AG20443 (cell line): Measurements from ENCODE around the gene PIK3CD.
"Not testable (repeated sequence)": the region's sequence is repeated elsewhere in the genome, so short reads cannot be mapped to it uniquely, and the experiment has no call there.

Source experiments
- DNase-seq: peaks from one replicate; pipeline ENCODE4 v3.0.0; 2012; ENCODE audit warnings: low spot score, mixed read lengths

The PIK3CD gene

DNA sequence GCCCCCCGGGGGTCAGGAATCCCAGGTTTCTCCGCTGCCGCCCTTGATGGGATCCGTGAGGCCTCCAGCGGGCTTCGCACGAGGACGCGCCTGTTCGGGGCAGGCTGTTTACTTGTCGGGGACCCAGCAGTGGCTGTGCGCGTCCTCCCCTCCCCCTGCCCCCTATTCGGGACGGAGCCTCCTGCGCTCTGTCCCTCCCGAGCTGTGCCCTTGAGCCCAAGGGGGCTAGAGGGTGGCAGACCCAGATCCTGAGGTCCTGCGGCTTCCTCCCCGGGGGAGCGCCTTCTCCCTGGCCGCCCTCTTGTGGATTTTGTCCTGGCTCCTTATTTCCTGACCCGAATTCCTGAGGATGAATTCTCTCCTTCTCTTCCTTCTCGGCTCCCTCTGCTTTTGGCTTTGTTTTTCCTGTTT lies 38.4 kb downstream of the PIK3CD start:
- DNase-seq = peak; percentile 43

DNA sequence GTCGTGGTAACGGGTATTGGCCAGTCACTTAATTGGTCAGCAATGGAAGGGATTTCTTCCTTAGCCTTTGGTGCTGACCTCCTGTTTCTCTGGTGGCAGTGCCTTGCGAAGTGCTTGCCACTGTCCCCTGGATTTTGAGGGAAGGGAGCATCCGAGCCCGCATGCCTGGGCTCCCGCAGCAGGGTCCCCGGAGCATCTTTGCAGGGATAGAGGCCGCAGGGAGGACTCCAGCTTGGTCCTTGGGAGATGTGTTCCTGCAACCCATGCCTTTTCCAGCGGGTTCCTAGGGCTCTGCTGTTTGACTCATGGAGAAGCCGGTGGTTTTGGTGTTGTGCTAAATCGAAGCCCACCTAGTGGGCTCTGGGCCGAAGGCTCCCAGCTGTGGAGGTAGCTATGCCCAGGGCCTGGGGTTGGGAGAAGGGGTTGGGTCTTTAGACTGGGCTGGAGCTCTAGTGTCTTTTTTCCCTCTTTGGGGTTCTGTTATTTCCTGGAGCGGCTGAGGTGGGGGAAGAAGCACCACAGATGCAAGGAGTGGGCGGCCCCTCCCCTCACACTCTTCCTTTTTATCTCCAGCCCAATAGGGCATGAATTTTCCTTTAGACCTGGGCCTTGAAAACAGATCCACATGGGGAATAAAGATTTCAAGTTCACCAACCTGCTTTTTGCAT lies 39.0 kb downstream of the PIK3CD start:
- DNase-seq = no peak

GRCh38 chr1:9691108-9691445 lies 39.5 kb downstream of the PIK3CD start:
- no peak for DNase-seq

GRCh38 chr1:9691691-9692090 lies 40.2 kb downstream of the PIK3CD start:
- no peak for DNase-seq

GRCh38 chr1:9696793-9697192 lies 45.3 kb downstream of the PIK3CD start:
- DNase-seq = no peak

DNA sequence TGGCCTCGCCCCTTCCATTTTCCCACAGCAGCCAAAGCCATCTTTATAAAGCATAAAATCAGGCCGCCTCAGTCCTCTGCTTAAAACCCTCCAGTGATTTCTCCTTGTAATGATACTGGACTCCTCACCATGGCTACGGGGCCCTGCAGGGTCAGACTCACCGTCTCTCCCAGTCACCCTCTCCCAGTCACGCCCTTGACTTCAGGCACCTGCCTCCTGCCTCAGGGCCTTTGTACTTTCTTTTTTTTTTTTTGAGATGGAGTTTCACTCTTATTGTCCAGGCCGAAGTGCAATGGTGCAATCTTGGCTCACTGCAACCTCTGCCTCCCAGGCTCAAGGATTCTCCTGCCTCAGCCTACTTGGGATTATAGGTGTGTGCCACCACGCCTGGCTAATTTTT lies 47.8 kb downstream of the PIK3CD start:
- DNase-seq = no peak

- peak; percentile 83 for DNase-seq
Observed at GRCh38 chr1:9700340-9700739, 48.8 kb downstream of the PIK3CD start.

GRCh38 chr1:9701665-9702064 lies 50.1 kb downstream of the PIK3CD start:
- DNase-seq = peak; percentile 41

DNA sequence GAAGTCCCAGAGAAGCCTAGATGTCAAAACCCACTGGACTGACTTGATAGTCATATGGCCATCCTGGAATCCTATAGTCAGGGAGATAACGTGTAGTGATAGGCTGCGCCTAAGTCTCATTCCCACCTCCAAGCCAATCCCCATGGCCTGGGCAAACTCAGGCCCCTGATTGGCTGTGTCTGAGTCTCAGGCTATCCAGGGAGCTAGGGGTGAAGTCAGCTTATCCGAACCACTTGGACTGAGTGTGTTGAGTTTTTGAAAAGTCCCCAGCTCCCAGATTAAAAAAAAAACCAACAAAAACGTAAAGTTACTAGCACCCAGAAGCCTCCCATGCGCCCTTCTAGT lies 51.6 kb downstream of the PIK3CD start:
- no peak for DNase-seq

DNA sequence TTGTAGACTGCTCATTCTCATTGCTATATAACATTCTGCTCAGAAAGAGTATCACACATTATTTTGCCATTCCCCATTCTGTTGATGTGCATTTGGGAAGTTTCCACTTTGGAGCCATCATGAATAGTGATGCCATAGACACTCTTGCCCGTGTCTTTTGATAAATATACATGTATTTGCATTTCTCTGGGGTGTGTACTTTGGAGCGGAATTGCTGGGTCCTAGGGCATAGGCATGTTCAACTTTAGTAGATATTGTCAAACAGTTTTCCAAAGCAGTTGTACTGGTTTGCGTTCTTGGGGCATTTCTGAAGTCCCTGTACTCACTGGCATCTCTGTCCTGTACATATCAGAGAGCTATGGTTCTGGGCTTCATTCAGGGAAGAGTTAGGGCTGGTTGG lies 52.1 kb downstream of the PIK3CD start:
- no peak for DNase-seq

DNA sequence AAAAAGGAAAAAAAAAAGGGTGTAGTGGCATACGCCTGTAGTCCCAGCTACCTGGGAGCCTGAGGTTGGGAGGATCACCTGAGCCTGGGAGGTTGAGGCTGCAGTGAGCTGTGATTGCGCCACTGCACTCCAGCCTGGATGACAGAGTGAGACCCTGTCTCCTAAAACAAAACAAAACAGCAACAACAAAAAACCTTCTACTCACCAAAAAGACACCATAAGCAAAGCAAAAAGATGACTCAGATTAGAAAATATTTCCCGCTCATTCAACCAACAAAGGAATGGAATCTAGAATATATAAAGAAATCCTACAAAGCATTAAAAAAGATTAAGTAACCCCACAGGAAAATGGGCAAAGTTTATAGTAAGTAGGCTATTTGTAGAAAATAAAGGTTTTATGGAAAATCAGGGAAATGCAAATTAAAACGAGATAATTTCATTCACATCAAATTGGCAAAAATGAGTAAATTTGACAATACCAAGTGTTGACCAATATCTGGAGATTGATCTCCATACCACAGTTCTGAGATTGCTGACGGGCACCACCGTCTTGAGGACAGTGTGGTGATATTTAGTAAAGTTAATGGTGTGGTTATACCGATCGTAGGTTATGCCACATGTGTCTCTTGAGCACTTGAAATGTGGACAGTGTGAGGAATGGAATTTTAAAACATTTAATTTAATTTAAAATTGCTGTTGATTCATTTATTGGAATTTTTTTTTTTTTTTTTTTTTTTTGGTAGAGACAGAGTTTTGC lies 54.0 kb downstream of the PIK3CD start:
- DNase-seq = no peak

DNA sequence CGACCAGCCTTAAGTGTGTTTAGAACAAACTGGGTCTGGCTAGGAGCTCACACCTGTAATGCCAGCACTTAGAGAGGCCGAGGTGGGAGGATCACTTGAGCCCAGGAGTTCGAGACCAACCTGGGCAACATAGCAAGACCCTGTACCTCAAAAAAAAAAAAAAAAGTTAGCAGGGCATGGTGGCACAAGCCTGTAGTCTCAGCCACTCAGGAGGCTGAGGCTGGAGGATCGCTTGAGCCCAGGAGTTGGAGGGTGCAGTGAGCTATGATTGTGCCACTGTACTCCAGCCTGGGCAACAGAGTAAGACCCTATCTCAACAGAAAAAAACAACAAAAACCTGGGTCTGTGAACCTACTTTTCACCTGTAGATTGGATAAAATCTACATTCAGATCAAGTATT lies 54.6 kb downstream of the PIK3CD start:
- no peak for DNase-seq

DNA sequence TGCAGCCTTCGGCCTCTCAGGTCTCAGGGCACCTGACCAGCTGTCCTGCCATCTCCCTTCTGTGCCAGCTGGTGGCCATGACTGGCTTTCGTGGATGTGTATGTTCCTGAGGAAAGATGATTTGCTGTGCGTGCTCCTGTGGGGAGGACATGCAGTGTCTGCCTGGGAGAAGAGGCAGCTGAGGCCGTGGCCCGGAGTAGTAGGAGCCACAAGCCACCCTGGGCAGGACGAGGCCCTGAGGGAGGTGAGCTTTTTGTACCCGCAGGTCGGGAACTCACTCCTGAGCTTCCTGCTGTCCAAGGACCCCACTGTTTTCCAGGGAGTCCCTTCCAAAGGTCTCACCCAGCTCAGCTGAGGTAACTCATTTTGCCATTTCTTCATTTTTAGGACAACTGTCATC lies 58.5 kb downstream of the PIK3CD start:
- no peak for DNase-seq

- no peak for DNase-seq
Observed at GRCh38 chr1:9711466-9712020, 60.0 kb downstream of the PIK3CD start.

- not testable (repeated sequence) for DNase-seq
Observed at GRCh38 chr1:9712767-9713166, 61.2 kb downstream of the PIK3CD start.

GRCh38 chr1:9714257-9714718 lies 62.8 kb downstream of the PIK3CD start:
- no peak for DNase-seq

GRCh38 chr1:9715536-9716226 lies 64.2 kb downstream of the PIK3CD start:
- no peak for DNase-seq

GRCh38 chr1:9716404-9717192 lies 65.1 kb downstream of the PIK3CD start:
- no peak for DNase-seq

DNA sequence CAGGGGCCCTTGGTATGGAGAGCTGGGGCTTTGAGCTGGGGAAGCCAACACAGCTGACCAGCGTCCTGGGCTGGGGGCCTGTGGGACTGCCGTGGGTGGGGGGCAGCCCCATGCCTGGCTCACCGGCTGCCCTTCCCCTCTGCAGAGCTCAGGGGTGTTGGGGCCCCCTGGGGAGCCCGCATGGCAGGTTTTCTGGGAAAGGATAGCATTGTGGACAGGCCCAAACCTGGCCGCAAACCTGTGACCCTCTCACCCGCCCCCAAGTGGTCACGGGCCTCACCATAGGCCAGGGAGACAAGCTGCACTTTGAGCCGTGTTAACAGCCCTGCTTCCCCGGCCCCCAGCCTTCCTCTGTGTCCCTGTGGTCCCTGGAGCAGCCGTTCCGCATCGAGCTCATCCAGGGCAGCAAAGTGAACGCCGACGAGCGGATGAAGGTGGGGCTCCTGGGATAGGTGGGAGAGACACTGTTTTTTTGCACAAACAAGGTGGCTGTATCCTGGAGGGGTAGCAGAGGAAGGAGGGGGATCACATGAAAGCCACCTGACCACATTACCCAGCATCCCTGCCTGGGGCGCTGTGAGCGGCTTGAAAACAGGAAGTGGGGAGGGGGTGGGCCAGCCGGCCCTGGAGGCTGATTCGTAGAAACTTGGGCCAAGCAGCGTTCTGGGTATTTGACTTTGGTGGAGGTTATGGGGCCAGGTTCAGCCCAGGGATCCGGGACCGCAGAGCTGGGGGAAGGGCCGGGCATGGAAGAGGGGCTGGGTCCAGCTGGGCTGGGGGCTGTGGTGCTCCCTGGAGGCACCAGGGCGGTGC lies 65.9 kb downstream of the PIK3CD start:
- DNase-seq = no peak

- no peak for DNase-seq
Observed at GRCh38 chr1:9718006-9718680, 66.6 kb downstream of the PIK3CD start.
